GM12878 (cell line): ENCODE data around the gene ALDH1A3. TPM values are rescaled to one million over a fixed set of nuclear protein-coding genes. Genes with fewer than 3 reads are reported as not detected.

Experiments used
- ATAC-seq: fragments of 200-7000 bp; cut with Tn5 transposase; 3 replicates; pipeline ENCODE4 v1.9.1; 2020; ENCODE audit warnings: mild to moderate bottlenecking, moderate library complexity
- BruUV-seq: library from RNA; stranded (reverse); fragments of 400-500 nt; replicated peaks from 2 replicates; lab custom pipeline; 2021; lab: Mats Ljungman, UMichigan
- CTCF ChIA-PET: fragments of 300-600 bp; sonication (Branson Sonifier 250); formaldehyde crosslinking; extraction: SDS; loops from one replicate; lab custom pipeline; 2021; ENCODE audit warnings: inconsistent platforms; lab: Yijun Ruan, JAX
- POLR2A ChIA-PET: fragments of 350-600 bp; formaldehyde crosslinking; extraction: SDS; loops from one replicate; lab custom pipeline; 2021; ENCODE audit warnings: inconsistent platforms; lab: Charles Lee
- RAD21 ChIA-PET: fragments of 300-600 bp; sonication (Branson Sonifier 250); formaldehyde crosslinking; loops from one replicate; lab custom pipeline; 2023; ENCODE audit warnings: antibody characterized with exemption; ENCODE audit not compliant: unreplicated experiment; lab: Charles Lee
- SMC1A ChIA-PET: fragments of 300-600 bp; sonication (Branson Sonifier 250); formaldehyde crosslinking; loops from one replicate; lab custom pipeline; 2023; ENCODE audit not compliant: unreplicated experiment, uncharacterized antibody; lab: Charles Lee
- DNase-seq: peaks from one replicate; pipeline ENCODE4 v3.0.0-alpha.2; 2011; ENCODE audit warnings: low read depth, low spot score
- FAIRE-seq: peaks from 3 replicates; lab custom pipeline; 2011; peaks lifted over from hg19 to GRCh38; lab: Jason Lieb, UNC
- H2AFZ ChIP-seq: 2 replicates; pipeline ENCODE4 v1.6.0; 2011; ENCODE audit warnings: low read depth, low read length, control low read depth; ENCODE audit not compliant: control insufficient read depth
- H3K27ac ChIP-seq: 2 replicates; pipeline ENCODE4 v1.5.1; 2011; ENCODE audit warnings: control low read depth; ENCODE audit not compliant: control insufficient read depth, insufficient read depth
- H3K27me3 ChIP-seq, 2 experiments: replicated peaks in 1 of 2; 2 replicates each; pipeline versions ENCODE4 v1.6.0 to v1.6.1; 2011; ENCODE audit warnings: low read length in 1 of 2; ENCODE audit not compliant: control insufficient read depth in 2 of 2, insufficient read depth in 2 of 2
- H3K36me3 ChIP-seq, 2 experiments: 2 replicates each; pipeline ENCODE4 v1.5.1; 2011; ENCODE audit warnings: low read length in 1 of 2; ENCODE audit not compliant: control insufficient read depth in 2 of 2, insufficient read depth in 2 of 2
- H3K4me1 ChIP-seq: 2 replicates; pipeline ENCODE4 v1.6.1; 2011; ENCODE audit warnings: mild to moderate bottlenecking, low read length, moderate library complexity, mixed read lengths; ENCODE audit not compliant: control insufficient read depth, insufficient read depth
- H3K4me2 ChIP-seq: 2 replicates; pipeline ENCODE4 v1.6.0; 2011; ENCODE audit warnings: control low read depth; ENCODE audit not compliant: control insufficient read depth, insufficient read depth
- H3K4me3 ChIP-seq: fragments of 200-600 bp; sonication (generic); 2 replicates; pipeline ENCODE4 v1.5.1; 2016
- H3K79me2 ChIP-seq: 2 replicates; pipeline ENCODE4 v1.6.0; 2011; ENCODE audit warnings: low read length; ENCODE audit not compliant: control insufficient read depth, insufficient read depth
- H3K9ac ChIP-seq: 2 replicates; pipeline ENCODE4 v1.8.0; 2011; ENCODE audit warnings: low read length, control low read depth, mixed read lengths; ENCODE audit not compliant: control insufficient read depth, insufficient read depth
- H3K9me3 ChIP-seq: replicated peaks from 3 replicates; pipeline ENCODE4 v1.5.1; 2011; ENCODE audit warnings: mild to moderate bottlenecking, low read length; ENCODE audit not compliant: control insufficient read depth, insufficient read depth
- H4K20me1 ChIP-seq: 2 replicates; pipeline ENCODE4 v1.6.0; 2011; ENCODE audit not compliant: control insufficient read depth, insufficient read depth
- CHD2 ChIP-seq: IDR thresholded peaks from 2 replicates; pipeline ENCODE4 v1.6.1; 2011; ENCODE audit warnings: low read depth, low read length, improper control_type of control experiment, borderline replicate concordance
- GABPA ChIP-seq: IDR thresholded peaks from 2 replicates; pipeline ENCODE4 v1.6.1; 2014; ENCODE audit warnings: antibody characterized with exemption, low read depth, mild to moderate bottlenecking, inconsistent platforms
- HDGF ChIP-seq: fragments of 450-650 bp; IDR thresholded peaks from 2 replicates; pipeline ENCODE4 v1.6.1; 2016; ENCODE audit warnings: antibody characterized with exemption
- MTA3 ChIP-seq: IDR thresholded peaks from 2 replicates; pipeline ENCODE4 v1.6.1; 2012; ENCODE audit warnings: low read length, inconsistent platforms, borderline replicate concordance
- PAX5 ChIP-seq: IDR thresholded peaks from 2 replicates; pipeline ENCODE4 v1.6.1; 2011; ENCODE audit warnings: low read depth, low read length, borderline replicate concordance
- PAX8 ChIP-seq: fragments of 450-650 bp; IDR thresholded peaks from 2 replicates; pipeline ENCODE4 v1.6.1; 2017; ENCODE audit warnings: mild to moderate bottlenecking, moderate library complexity
- POLR2A ChIP-seq: IDR thresholded peaks from 2 replicates; pipeline ENCODE4 v1.6.1; 2011; ENCODE audit warnings: low read depth, mild to moderate bottlenecking, low read length
- SMARCA5 ChIP-seq: fragments of 450-650 bp; IDR thresholded peaks from 2 replicates; pipeline ENCODE4 v1.6.1; 2017; ENCODE audit warnings: mild to moderate bottlenecking
- USF2 ChIP-seq: IDR thresholded peaks from 2 replicates; pipeline ENCODE4 v1.6.1; 2011; ENCODE audit warnings: low read depth, low read length, improper control_type of control experiment, borderline replicate concordance
- WRNIP1 ChIP-seq: IDR thresholded peaks from 2 replicates; pipeline ENCODE4 v1.6.1; 2011; ENCODE audit warnings: low read depth, low read length, improper control_type of control experiment, borderline replicate concordance
- WGBS: methylation state at CpG from one replicate; pipeline ENCODE4 v1.1.6; 2016; ENCODE audit warnings: low lambda C conversion rate; ENCODE audit not compliant: insufficient replicate concordance, insufficient coverage; ENCODE audit errors: missing lambda C conversion rate; 5-methylcytosine and 5-hydroxymethylcytosine counted together
- in situ Hi-C: fragments of 300-500 bp; cut with MboI; formaldehyde crosslinking; loops from 9 replicates; pipeline ENCODE4 v1.14.3; 2018; ENCODE audit warnings: mixed read lengths
- intact Hi-C: fragments of 100-400 bp; cut with micrococcal nuclease; formaldehyde crosslinking; loops from one replicate; pipeline ENCODE4 v1.14.2; 2022; ENCODE audit not compliant: unreplicated experiment
- polyA plus RNA-seq, 11 experiments: library from polyadenylated mRNA; depleted of rRNA in 4 of 11; unstranded in 6 of 11; stranded (reverse) in 5 of 11; fragments of >200 nt; fragmentation: Nextera tagmentation in 4 of 11; fragmentation: Illumina TruSeq in 1 of 11; extraction: Ambion mirVana in 4 of 11; extraction: Trizol in 1 of 11; gene quantifications; 1 replicate in 1 of 11; 2 replicates in 10 of 11; pipeline versions ENCODE4 v1.2.1 to v1.2.3, GENCODE V29; 2011 to 2016; ENCODE audit warnings: inconsistent platforms in 2 of 11, missing spikeins in 2 of 11, low read depth in 1 of 11
- total RNA-seq, 4 experiments: library from RNA; depleted of rRNA in 3 of 4; stranded (reverse); fragments of >200 nt in 3 of 4; fragmentation: Illumina TruSeq in 1 of 4; extraction: Trizol in 1 of 4; gene quantifications; 2 replicates each; pipeline versions ENCODE4 v1.2.1 to v1.2.3, GENCODE V29; 2013 to 2021
- TF ChIP-seq, protein P1 (sequence below): fragments of 450-650 bp; IDR thresholded peaks from 2 replicates; pipeline ENCODE4 v1.6.1; 2017; ENCODE audit warnings: borderline replicate concordance
- TF ChIP-seq, protein P2 (sequence below): fragments of 450-650 bp; IDR thresholded peaks from 2 replicates; pipeline ENCODE4 v1.6.1; 2016; ENCODE audit warnings: mild to moderate bottlenecking, moderate library complexity, borderline replicate concordance
- TF ChIP-seq, protein P3 (sequence below): IDR thresholded peaks from 2 replicates; pipeline ENCODE4 v1.6.1; 2011; ENCODE audit warnings: mild to moderate bottlenecking, low read depth, low read length, moderate library complexity; ENCODE audit not compliant: insufficient replicate concordance

Gene ALDH1A3
- total and polyA plus RNA-seq, 10 of the 15 experiments (the other 5 are each of a cell fraction or from before 2014, with no cell fraction given): 0.06 to 0.69 (median 0.18) TPM

DNA sequence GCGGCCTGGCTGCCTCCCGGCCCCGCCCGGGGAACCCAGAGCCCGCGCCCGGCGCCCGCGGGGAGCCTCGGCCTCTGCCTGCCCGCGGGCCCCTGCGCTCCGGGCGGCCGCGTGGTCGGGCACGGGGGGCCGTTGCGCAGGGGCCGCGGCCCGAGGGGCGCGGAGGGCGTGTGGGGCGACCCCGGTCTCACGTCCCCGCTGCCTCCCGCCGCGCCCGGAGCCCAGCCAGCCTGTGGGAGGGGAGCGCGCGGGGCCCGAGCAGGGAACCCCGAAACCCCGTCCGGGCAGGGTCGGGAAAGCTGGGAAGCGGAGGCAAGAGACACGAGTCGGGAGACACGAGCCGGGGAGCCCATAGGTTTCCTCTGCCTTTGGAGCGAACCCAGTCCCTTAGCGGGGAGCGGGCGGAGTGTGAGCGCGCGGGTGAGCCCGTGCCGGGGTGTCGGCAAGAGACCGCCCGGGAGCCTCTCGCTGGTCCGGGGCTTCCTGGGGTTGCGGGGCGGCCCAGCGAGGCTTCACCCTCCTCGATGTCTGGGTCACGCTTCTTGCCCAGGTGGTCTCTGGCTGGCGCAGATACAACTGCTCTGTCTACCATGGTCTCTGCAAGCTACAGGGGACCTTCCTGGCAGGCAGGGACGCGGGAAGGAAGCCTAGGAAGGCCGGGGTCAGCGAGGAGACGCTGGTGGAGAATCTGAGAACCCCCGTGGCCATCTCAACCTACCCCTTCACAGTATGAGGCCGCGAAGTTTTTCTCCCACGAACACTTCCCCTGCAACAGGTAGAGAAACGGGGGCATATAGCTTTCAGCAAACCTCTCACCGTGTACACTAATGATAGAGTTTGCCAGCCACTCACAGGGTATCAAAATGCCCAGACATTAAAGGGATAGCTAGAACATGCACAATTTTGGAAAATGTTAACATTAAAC is 40.1 kb downstream of the ALDH1A3 start:
- FAIRE-seq: no peak
- Histone ChIP-seq H3K4me1 (peaks cover 31% of the 10 kb centered on the region), H4K20me1 (no peaks in the 10 kb centered on the region), H3K9me3 (no peaks in the 10 kb centered on the region; the same call in 2 of the 3 replicates), H3K27me3 (no peaks in the 10 kb centered on the region), H3K4me2 (peak overlapping the region; percentile 80), H3K36me3 (peaks cover 0 to 3% of the 10 kb centered on the region in 2 experiments; a peak in 3 of 4 replicates), H3K4me3 (peak overlapping the region; percentile 84), H3K79me2 (peaks cover 59% of the 10 kb centered on the region), H2AFZ (peak overlapping the region; percentile 41), H3K9ac (peak overlapping the region; percentile 92), H3K27ac (peak overlapping the region; percentile 83)
- ATAC-seq: peak; percentile 15
- intact Hi-C loops: loop anchor here (2.0 to 5.0 kb wide), 3 partner anchors 47 to 338 kb away; no protein-coding TSS in a partner anchor
- RAD21 ChIA-PET: interaction anchor here (0.5 to 11.1 kb wide), 12 partner anchors 10 to 338 kb away, joined by 3 to 287 read pairs (median 10); no protein-coding TSS in a partner anchor
- CTCF ChIA-PET: interaction anchor here (0.5 to 11.5 kb wide), 14 partner anchors 9 to 292 kb away, joined by 3 to 567 read pairs (median 12); no protein-coding TSS in a partner anchor
- no peak for DNase-seq
- POLR2A ChIA-PET: interaction anchor here (0.5 to 7.9 kb wide), 8 partner anchors 11 to 88 kb away, joined by 3 to 97 read pairs (median 12); no protein-coding TSS in a partner anchor
- no TSS peak for BruUV-seq
- in situ Hi-C loops: loop anchor here (5.0 kb wide), 2 partner anchors 88 to 343 kb away; no protein-coding TSS in a partner anchor
- SMC1A ChIA-PET: interaction anchor here (0.9 to 11.6 kb wide), 15 partner anchors 10 to 355 kb away, joined by 3 to 316 read pairs (median 10); no protein-coding TSS in a partner anchor
- 1% methylated on average over 71 of the region's 80 CpGs for WGBS
- TF ChIP-seq USF2: no peak
- TF ChIP-seq POLR2A: no peak; the same call in 1 of the 2 replicates
- TF ChIP-seq MTA3: no peak
- TF ChIP-seq HDGF: no peak
- no peak for TF ChIP-seq PAX8
- peak; percentile 75; the same call in 1 of the 2 replicates for TF ChIP-seq PAX5
- TF ChIP-seq GABPA: no peak
- TF ChIP-seq SMARCA5: 0 out of 2 replicates have a peak, but pooled peaks have one; percentile 3
- TF ChIP-seq, protein P1, sequence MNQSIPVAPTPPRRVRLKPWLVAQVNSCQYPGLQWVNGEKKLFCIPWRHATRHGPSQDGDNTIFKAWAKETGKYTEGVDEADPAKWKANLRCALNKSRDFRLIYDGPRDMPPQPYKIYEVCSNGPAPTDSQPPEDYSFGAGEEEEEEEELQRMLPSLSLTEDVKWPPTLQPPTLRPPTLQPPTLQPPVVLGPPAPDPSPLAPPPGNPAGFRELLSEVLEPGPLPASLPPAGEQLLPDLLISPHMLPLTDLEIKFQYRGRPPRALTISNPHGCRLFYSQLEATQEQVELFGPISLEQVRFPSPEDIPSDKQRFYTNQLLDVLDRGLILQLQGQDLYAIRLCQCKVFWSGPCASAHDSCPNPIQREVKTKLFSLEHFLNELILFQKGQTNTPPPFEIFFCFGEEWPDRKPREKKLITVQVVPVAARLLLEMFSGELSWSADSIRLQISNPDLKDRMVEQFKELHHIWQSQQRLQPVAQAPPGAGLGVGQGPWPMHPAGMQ: no peak
- TF ChIP-seq, protein P2, sequence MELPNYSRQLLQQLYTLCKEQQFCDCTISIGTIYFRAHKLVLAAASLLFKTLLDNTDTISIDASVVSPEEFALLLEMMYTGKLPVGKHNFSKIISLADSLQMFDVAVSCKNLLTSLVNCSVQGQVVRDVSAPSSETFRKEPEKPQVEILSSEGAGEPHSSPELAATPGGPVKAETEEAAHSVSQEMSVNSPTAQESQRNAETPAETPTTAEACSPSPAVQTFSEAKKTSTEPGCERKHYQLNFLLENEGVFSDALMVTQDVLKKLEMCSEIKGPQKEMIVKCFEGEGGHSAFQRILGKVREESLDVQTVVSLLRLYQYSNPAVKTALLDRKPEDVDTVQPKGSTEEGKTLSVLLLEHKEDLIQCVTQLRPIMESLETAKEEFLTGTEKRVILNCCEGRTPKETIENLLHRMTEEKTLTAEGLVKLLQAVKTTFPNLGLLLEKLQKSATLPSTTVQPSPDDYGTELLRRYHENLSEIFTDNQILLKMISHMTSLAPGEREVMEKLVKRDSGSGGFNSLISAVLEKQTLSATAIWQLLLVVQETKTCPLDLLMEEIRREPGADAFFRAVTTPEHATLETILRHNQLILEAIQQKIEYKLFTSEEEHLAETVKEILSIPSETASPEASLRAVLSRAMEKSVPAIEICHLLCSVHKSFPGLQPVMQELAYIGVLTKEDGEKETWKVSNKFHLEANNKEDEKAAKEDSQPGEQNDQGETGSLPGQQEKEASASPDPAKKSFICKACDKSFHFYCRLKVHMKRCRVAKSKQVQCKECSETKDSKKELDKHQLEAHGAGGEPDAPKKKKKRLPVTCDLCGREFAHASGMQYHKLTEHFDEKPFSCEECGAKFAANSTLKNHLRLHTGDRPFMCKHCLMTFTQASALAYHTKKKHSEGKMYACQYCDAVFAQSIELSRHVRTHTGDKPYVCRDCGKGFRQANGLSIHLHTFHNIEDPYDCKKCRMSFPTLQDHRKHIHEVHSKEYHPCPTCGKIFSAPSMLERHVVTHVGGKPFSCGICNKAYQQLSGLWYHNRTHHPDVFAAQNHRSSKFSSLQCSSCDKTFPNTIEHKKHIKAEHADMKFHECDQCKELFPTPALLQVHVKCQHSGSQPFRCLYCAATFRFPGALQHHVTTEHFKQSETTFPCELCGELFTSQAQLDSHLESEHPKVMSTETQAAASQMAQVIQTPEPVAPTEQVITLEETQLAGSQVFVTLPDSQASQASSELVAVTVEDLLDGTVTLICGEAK: no peak
- TF ChIP-seq WRNIP1: no peak
- TF ChIP-seq, protein P3, sequence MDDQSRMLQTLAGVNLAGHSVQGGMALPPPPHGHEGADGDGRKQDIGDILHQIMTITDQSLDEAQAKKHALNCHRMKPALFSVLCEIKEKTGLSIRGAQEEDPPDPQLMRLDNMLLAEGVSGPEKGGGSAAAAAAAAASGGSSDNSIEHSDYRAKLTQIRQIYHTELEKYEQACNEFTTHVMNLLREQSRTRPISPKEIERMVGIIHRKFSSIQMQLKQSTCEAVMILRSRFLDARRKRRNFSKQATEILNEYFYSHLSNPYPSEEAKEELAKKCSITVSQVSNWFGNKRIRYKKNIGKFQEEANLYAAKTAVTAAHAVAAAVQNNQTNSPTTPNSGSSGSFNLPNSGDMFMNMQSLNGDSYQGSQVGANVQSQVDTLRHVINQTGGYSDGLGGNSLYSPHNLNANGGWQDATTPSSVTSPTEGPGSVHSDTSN: no peak
- no peak for TF ChIP-seq CHD2
